Upper lobe of left lung (tissue), 6 donors: ENCODE measurements around the gene MSANTD1. TPM values are rescaled to one million over a fixed set of nuclear protein-coding genes. Genes with fewer than 3 reads are reported as not detected.

ENCODE experiments used
- ATAC-seq, 2 donors: fragments of 200-7000 bp; cut with Tn5 transposase; one replicate each; pipeline ENCODE4 v1.9.1; 2022; ENCODE audit warnings: mild to moderate bottlenecking in 2 of 2, moderate library complexity in 2 of 2; ENCODE audit not compliant: low FRiP score in 2 of 2
- DNase-seq, 2 donors: peaks; one replicate each; pipeline ENCODE4 v3.0.0-alpha.2; 2019 to 2020
- H3K27ac ChIP-seq, 4 donors: fragments of 200-600 bp; sonication (generic); one replicate each; pipeline ENCODE4 v1.5.1; 2016 to 2019
- H3K27me3 ChIP-seq, 4 donors: fragments of 200-600 bp; sonication (generic); one replicate each; pipeline ENCODE4 v1.5.1; 2017 to 2019
- H3K36me3 ChIP-seq, 4 donors: fragments of 200-600 bp; sonication (generic); one replicate each; pipeline ENCODE4 v1.5.1; 2016 to 2019
- H3K4me1 ChIP-seq, 4 donors: fragments of 200-600 bp; sonication (generic); one replicate each; pipeline ENCODE4 v1.5.1; 2018 to 2019
- H3K4me3 ChIP-seq, 4 donors: fragments of 200-600 bp; sonication (generic); one replicate each; pipeline ENCODE4 v1.5.1; 2017 to 2019; ENCODE audit warnings: mild to moderate bottlenecking in 2 of 4, moderate library complexity in 1 of 4
- H3K9me3 ChIP-seq, 4 donors: fragments of 200-600 bp; sonication (generic); one replicate each; pipeline ENCODE4 v1.5.1; 2018 to 2019
- EP300 ChIP-seq, 4 donors: sonication (generic); formaldehyde crosslinking; IDR thresholded peaks; one replicate each; pipeline ENCODE4 v1.5.1; 2017; ENCODE audit warnings: antibody characterized with exemption in 4 of 4, control low read depth in 2 of 4
- POLR2A ChIP-seq, 4 donors: fragments of 450-650 bp; IDR thresholded peaks; one replicate each; pipeline ENCODE4 v1.5.1; 2016 to 2017; ENCODE audit warnings: antibody characterized with exemption in 4 of 4, mild to moderate bottlenecking in 2 of 4
- POLR2AphosphoS5 ChIP-seq, 2 donors: sonication (generic); formaldehyde crosslinking; IDR thresholded peaks; one replicate each; pipeline ENCODE4 v1.5.1; 2017; ENCODE audit warnings: antibody characterized with exemption in 2 of 2
- WGBS, 2 donors: methylation state at CpG; one replicate each; pipeline ENCODE4 v1.1.5; 2017 to 2018; 5-methylcytosine and 5-hydroxymethylcytosine counted together
- total RNA-seq, 6 donors: library from RNA; depleted of rRNA in 4 of 6; stranded (reverse); fragments of >200 nt in 4 of 6; gene quantifications; one replicate each; pipeline versions ENCODE4 v1.1.0 to v1.2.1, GENCODE V29; 2016 to 2021
- TF ChIP-seq, protein P1 (sequence below), 6 experiments: fragments of 450-650 bp in 4 of 6; fragments of 200-600 bp in 2 of 6; sonication (generic) in 2 of 6; IDR thresholded peaks; one replicate each; pipeline ENCODE4 v1.5.1; 2016 to 2019; ENCODE audit warnings: antibody characterized with exemption in 6 of 6
- donor health status: DM: no; HTN: no; CAD: no; lungs with moderate emphysema.
- donor health status: DM: no; HTN: yes; CAD: no; lungs with severe emphysema.

MSANTD1 gene
- total RNA-seq, 6 donors from 2014 or later = 1.00 to 7.3 (median 1.8) TPM

DNA sequence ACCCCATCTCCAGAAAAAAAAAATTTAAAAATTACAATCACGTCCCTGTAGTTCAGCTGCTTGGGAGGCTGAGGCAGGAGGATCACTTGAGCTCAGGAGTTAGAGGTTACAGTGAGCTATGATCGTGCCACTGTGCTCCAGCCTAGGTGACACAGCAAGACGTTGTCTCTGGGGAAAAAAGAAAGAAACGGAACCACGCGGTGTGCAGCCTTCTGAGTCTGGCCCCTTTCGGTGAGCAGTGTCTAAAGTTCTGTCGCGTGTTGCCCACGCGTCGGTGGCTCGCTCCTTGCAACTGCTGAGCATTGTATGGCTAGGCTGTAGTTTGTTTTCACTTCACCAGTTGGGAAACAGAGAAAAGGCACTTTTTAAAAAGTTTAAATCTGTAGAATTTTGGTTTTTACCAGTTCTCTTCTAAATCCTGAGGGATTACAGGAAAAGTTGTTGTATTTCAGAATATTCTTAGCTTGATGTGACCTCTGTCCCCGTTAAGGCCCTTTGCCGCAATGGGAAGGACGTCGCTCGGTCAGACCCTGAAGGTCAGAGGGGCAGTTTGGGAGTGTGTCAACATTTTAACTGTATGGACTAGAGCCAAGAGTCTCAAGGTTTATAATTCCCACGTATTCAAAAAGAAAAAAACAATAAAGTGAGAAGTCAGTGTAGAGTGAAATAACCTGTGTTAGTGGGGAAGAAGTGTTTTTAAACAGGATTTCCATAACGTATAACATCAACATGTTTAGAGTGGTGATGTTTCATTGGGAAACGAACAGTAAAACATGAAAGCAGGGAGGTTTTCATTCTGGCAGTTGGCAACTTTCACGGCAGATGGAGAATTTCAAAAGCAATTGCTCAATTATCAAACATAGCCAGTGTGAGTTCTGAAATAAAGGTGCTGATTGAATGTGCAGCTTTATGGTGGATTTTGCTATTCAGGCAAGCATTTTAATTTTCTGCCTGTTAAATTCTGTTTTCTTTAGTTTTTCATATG lies 45.8 kb upstream of the MSANTD1 start:
- WGBS, 2 donors = 61 to 69% methylated on average over 22 of the region's 22 CpGs
- H3K4me1 ChIP-seq = peaks cover 36 to 44% (median 40%) of the 10 kb centered on the region in 4 donors
- H3K9me3 ChIP-seq = no peaks in the 10 kb centered on the region
- H3K27ac ChIP-seq = peak overlapping the region; percentile 41 to 76 (median 64)
- H3K36me3 ChIP-seq = peaks cover 17 to 40% (median 26%) of the 10 kb centered on the region in 4 donors
- ATAC-seq (no peak), DNase-seq (no peak)
- H3K27me3 ChIP-seq = no peaks in the 10 kb centered on the region
- H3K4me3 ChIP-seq = no peak overlapping the region
- TF ChIP-seq POLR2A (IDR thresholded peaks at IDR 0.05) = no peak
- no peak for TF ChIP-seq EP300 (IDR thresholded peaks at IDR 0.05)
- TF ChIP-seq, protein P1, sequence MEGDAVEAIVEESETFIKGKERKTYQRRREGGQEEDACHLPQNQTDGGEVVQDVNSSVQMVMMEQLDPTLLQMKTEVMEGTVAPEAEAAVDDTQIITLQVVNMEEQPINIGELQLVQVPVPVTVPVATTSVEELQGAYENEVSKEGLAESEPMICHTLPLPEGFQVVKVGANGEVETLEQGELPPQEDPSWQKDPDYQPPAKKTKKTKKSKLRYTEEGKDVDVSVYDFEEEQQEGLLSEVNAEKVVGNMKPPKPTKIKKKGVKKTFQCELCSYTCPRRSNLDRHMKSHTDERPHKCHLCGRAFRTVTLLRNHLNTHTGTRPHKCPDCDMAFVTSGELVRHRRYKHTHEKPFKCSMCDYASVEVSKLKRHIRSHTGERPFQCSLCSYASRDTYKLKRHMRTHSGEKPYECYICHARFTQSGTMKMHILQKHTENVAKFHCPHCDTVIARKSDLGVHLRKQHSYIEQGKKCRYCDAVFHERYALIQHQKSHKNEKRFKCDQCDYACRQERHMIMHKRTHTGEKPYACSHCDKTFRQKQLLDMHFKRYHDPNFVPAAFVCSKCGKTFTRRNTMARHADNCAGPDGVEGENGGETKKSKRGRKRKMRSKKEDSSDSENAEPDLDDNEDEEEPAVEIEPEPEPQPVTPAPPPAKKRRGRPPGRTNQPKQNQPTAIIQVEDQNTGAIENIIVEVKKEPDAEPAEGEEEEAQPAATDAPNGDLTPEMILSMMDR (IDR thresholded peaks at IDR 0.05) = no peak
- no peak for TF ChIP-seq POLR2AphosphoS5 (IDR thresholded peaks at IDR 0.05)

DNA sequence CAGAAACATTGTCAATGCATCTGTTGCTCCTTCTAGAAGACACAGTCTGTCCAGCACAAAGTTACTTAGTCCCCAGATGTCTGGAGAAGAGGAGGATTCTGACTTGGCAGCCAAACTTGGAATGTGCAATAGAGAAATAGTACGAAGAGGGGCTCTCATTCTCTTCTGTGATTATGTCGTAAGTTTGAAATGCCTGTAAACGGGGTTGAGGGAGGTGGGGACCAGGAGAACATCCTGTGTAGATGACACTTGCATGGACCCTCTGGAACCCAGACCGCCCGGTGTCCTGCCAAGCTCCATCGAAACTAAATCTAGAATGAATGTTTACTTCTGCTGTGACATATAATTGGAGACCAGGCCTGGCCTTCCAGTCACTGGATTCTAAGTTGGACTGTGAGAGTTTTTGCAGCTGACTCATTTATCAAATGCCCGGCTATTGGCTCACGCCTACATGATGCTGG lies 45.0 kb upstream of the MSANTD1 start:
- peaks cover 19 to 43% (median 31%) of the 10 kb centered on the region in 4 donors for H3K36me3 ChIP-seq
- no peak overlapping the region for H3K4me3 ChIP-seq
- ATAC-seq = no peak
- no peaks in the 10 kb centered on the region for H3K9me3 ChIP-seq
- peaks cover 37 to 47% (median 44%) of the 10 kb centered on the region in 4 donors for H3K4me1 ChIP-seq
- no peak for DNase-seq
- peak overlapping the region in 3 of 4 donors; percentile 41 to 76 (median 52) for H3K27ac ChIP-seq
- no peaks in the 10 kb centered on the region for H3K27me3 ChIP-seq
- WGBS, 2 donors = 62 to 64% methylated on average over 8 of the region's 8 CpGs
- TF ChIP-seq POLR2AphosphoS5 (IDR thresholded peaks at IDR 0.05) (peak in 1 of 2 donors; percentile 50), POLR2A (IDR thresholded peaks at IDR 0.05) (no peak), EP300 (IDR thresholded peaks at IDR 0.05) (no peak)
- TF ChIP-seq, protein P1 (IDR thresholded peaks at IDR 0.05) = no peak

DNA sequence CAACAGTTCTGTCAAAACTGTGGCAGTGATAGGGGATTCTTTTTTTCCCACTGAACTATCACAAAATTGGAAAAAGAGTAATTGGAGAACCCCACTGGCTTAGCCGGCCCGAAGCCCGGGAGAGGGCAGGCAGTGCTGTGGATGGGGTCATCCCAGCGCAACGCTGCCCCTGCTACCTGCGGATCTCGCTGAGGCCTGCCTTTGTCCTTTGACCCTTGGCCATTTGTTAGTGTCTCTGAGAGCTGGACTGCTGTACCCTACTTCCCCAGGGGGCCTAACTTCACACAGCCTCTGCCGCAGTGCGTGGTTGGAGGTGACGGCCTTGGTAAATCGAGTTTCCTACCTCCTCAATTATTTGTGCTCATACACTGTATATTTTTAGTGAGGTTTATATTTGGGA lies 43.0 kb upstream of the MSANTD1 start:
- peaks cover 21 to 47% (median 36%) of the 10 kb centered on the region in 4 donors for H3K36me3 ChIP-seq
- ATAC-seq = no peak
- TF ChIP-seq EP300 (IDR thresholded peaks at IDR 0.05) (no peak), POLR2A (IDR thresholded peaks at IDR 0.05) (no peak), POLR2AphosphoS5 (IDR thresholded peaks at IDR 0.05) (no peak)
- TF ChIP-seq, protein P1 (IDR thresholded peaks at IDR 0.05) = no peak
- no peak overlapping the region for H3K4me3 ChIP-seq
- no peaks in the 10 kb centered on the region for H3K27me3 ChIP-seq
- H3K4me1 ChIP-seq = peaks cover 37 to 47% (median 42%) of the 10 kb centered on the region in 4 donors
- WGBS, 2 donors = 88 to 93% methylated on average over 11 of the region's 11 CpGs
- H3K27ac ChIP-seq = no peak overlapping the region
- no peaks in the 10 kb centered on the region for H3K9me3 ChIP-seq
- peak in 1 of 2 donors; percentile 34 for DNase-seq

DNA sequence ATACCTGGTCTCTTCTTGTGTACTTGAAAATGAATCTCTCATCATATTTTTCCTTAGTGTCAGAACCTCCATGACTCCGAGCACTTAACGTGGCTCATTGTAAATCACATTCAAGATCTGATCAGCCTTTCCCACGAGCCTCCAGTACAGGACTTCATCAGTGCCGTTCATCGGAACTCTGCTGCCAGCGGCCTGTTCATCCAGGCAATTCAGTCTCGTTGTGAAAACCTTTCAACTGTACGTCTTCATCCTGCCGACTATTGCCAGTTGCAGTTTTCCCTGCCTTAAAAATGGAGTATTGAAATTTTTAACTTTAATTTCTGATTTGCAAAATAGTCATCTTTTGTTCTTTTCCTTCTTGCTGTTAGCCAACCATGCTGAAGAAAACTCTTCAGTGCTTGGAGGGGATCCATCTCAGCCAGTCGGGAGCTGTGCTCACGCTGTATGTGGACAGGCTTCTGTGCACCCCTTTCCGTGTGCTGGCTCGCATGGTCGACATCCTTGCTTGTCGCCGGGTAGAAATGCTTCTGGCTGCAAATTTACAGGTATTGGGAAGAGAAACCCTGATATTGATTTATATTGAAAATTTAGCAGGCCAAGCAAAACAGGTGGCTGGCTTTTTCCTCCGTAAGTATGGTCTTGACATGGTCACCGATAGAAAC lies 42.4 kb upstream of the MSANTD1 start:
- Histone ChIP-seq H3K4me3 (no peak overlapping the region), H3K27me3 (no peaks in the 10 kb centered on the region), H3K36me3 (peaks cover 21 to 49% (median 36%) of the 10 kb centered on the region in 4 donors), H3K9me3 (no peaks in the 10 kb centered on the region), H3K27ac (no peak overlapping the region), H3K4me1 (peaks cover 32 to 47% (median 39%) of the 10 kb centered on the region in 4 donors)
- 97% methylated on average over 18 of the region's 18 CpGs for WGBS, 2 donors
- TF ChIP-seq, protein P1 (IDR thresholded peaks at IDR 0.05) = no peak
- TF ChIP-seq EP300 (IDR thresholded peaks at IDR 0.05) = no peak
- DNase-seq (no peak), ATAC-seq (no peak)
